Measurements from ENCODE around the gene SLFN12L.
"Not testable (repeated sequence)": the region's sequence is repeated elsewhere in the genome, so short reads cannot be mapped to it uniquely, and the experiment has no call there.

Gene SLFN12L

GRCh38 chr17:35476283-35476820 lies 61.1 kb downstream of the SLFN12L start:
- no peak for DNase-seq (ENCODE audit: extremely low read depth, low read depth)
- no peak for TF ChIP-seq CTCF (IDR thresholded peaks at IDR 0.05; ENCODE audit: low read depth, low read length)

- TF ChIP-seq CTCF (IDR thresholded peaks at IDR 0.05; ENCODE audit: low read depth, low read length): no peak
Measured at GRCh38 chr17:35468475-35468874, 69.0 kb downstream of the SLFN12L start.

GRCh38 chr17:35467824-35468223 lies 69.7 kb downstream of the SLFN12L start:
- TF ChIP-seq CTCF (IDR thresholded peaks at IDR 0.05; ENCODE audit: low read depth, low read length): no peak
- no peak for DNase-seq (ENCODE audit: extremely low read depth, low read depth)

More at GRCh38 chr17:35468475-35468874, 69.0 kb downstream of the SLFN12L start:
- DNase-seq (ENCODE audit: extremely low read depth, low read depth): no peak

GRCh38 chr17:35460354-35460851 lies 77.1 kb downstream of the SLFN12L start:
- no peak for DNase-seq (ENCODE audit: extremely low read depth, low read depth)
- TF ChIP-seq CTCF (IDR thresholded peaks at IDR 0.05; ENCODE audit: low read depth, low read length): no peak

- DNase-seq (ENCODE audit: extremely low read depth, low read depth): not testable (repeated sequence)
Measured at GRCh38 chr17:35454035-35454434, 83.4 kb downstream of the SLFN12L start.

GRCh38 chr17:35453171-35453570 lies 84.3 kb downstream of the SLFN12L start:
- DNase-seq (ENCODE audit: extremely low read depth, low read depth): no peak
- no peak for TF ChIP-seq CTCF (IDR thresholded peaks at IDR 0.05; ENCODE audit: low read depth, low read length)

- TF ChIP-seq CTCF (IDR thresholded peaks at IDR 0.05; ENCODE audit: low read depth, low read length): no peak
- no peak for DNase-seq (ENCODE audit: extremely low read depth, low read depth)
Measured at GRCh38 chr17:35449371-35449931, 88.0 kb downstream of the SLFN12L start.

- TF ChIP-seq CTCF (IDR thresholded peaks at IDR 0.05; ENCODE audit: low read depth, low read length): no peak
- DNase-seq (ENCODE audit: extremely low read depth, low read depth): no peak
Measured at GRCh38 chr17:35448899-35449227, 88.6 kb downstream of the SLFN12L start.

Measured in AG09319 (cell line).